GM21515 (cell line): Measurements from ENCODE around the gene TCAP.

Source experiments
- ATAC-seq: cut with Tn5 transposase; IDR thresholded peaks from one replicate; pipeline ENCODE4 v1.9.1; 2021; ENCODE audit not compliant: unreplicated experiment

Gene TCAP

DNA sequence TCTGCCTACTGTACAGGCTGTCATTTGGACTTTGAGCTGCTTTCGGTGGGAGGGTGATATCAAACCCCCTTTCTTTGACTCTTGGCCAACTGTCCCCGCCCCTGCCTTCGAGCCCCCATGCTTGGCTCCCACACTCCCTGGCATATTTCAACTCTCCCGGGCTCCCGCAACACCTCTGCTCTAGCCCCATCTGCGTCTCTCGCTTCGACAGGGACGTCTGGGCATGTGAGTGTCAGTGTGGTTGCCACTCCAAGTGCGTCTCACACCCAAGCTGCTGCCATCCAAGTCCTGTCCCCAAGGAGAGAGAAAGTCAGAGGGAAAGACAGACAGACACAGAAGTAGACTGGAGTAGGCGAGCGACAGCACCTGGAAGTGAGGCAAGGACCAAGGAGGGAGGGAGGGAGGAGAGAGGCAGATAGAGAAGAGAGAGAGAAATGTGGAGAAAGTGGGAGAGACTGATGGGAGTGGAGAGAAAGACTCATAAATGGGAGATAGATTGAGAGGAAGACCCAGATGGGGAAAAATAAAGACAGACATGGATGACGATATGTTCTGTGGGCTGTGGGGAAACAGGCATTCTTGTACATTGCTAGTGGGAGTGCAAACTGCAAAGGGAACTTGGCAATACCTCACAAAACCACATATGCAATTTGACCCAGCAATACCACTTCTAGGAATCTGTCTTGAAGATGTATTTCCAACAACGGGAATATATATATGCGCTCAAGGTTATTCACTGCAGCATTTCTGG lies 16.4 kb upstream of the TCAP start:
- ATAC-seq: no peak

- ATAC-seq: no peak
Observed at GRCh38 chr17:39650121-39650579, 15.0 kb upstream of the TCAP start.

DNA sequence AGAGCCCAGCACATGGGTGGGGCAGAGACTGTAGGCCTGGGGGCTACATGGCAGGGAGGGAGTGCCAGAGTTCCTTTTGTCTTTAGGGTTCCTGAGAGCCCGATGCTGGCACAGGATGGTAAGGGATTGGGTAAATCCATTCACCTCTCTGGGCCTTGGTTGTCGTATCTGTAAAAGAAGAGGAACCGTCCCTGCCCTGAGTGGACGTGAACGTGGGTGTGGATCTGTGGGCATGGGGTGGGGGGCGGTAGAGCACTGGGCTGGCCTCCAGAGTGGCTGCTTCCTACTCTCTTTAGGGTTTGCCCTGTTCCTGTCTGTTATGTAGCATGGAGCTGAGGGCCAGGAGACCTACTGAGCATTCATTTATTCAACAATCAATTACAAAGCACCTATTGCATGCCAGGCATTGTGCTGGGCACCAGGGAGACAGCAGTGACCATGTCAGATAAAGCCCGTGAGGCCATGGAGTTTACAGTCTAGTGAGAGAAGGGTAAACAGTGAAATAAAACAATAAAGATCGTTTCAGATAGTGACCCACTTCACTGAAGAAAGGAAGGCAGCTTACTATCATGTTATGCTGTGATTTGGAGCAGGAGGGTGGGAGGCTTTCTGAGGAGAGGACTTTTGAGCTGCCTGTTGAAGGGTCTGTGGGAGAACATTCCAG lies 13.1 kb upstream of the TCAP start:
- no peak for ATAC-seq

DNA sequence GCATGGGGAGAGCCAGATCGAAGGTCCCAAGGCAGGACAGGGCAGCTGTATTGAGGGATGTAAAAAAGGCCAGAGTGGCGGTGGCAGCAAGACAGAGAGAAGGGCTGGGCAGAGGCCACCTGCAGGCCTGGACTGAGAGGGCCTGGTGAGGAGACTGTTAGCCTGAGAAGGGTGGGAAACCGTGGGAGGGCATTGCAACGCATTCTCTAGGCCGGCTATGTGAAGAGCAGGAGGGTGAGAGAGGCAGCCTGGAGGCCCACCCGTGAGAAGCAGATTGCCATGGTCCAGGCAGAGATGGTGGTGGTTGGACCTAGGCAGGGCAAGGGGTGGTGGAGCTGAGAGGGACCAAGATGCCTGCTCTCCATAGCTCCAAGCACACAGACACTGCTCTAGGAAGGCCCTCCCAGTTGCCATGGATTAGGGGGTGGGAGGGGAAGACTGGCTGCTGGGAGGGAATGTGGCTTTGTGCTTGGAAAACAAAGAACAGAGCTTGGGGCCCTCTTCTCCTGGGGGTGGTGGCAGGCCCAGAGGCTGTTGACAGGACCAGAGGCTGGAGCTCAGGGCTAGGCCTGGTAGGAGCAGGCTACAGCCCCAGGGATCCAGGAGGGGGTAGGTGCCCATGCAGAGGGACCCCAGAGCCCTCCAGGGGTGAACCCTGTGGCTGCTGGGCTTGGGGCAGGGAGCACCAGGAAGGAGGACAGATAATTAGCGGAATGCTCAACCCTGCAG lies 12.4 kb upstream of the TCAP start:
- no peak for ATAC-seq

- ATAC-seq: no peak
Observed at GRCh38 chr17:39653316-39653661, 11.9 kb upstream of the TCAP start.

GRCh38 chr17:39653662-39654331 lies 11.4 kb upstream of the TCAP start:
- no peak for ATAC-seq

- ATAC-seq: no peak
Observed at GRCh38 chr17:39655105-39655504, 10.0 kb upstream of the TCAP start.

GRCh38 chr17:39658346-39658745 lies 6.8 kb upstream of the TCAP start:
- no peak for ATAC-seq

- no peak for ATAC-seq
Observed at GRCh38 chr17:39658760-39659159, 6.4 kb upstream of the TCAP start.

DNA sequence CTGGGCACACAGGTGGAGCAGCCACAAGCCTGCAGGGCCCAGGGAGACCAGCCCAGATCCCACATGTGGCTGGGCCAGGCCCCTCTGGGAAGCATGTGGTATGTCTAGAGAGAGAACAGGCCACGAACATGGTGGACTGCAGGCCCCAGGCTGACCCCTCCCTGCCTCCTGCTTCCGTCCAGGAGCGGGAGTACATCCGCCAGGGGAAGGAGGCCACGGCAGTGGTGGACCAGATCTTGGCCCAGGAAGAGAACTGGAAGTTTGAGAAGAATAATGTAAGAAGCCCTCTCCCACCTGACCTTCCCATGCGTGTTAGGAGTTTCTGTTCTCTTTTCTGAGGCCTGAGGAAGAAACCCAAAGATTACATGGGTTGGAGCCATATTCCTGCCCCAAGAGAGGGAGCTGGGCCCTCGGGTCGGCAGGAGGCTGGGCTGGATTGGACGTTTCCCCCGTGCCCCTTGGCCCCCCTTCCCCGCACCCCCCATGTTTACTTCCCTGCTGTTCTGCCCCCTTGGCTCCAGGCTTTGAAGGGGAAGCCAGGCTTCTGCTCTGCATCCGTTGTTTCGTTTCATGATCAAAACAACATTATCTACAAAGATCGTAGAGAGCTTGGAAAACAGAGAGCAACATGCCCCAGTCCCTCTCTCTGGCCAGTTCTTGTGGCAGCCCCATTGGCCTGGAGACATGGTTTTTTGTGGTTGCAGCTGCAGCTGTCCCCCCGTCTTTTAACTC lies 5.7 kb upstream of the TCAP start:
- no peak for ATAC-seq

- no peak for ATAC-seq
Observed at GRCh38 chr17:39660011-39660360, 5.2 kb upstream of the TCAP start.

GRCh38 chr17:39660397-39661385 lies 4.5 kb upstream of the TCAP start:
- no peak for ATAC-seq

GRCh38 chr17:39661744-39662541 lies 3.2 kb upstream of the TCAP start:
- ATAC-seq: no peak

DNA sequence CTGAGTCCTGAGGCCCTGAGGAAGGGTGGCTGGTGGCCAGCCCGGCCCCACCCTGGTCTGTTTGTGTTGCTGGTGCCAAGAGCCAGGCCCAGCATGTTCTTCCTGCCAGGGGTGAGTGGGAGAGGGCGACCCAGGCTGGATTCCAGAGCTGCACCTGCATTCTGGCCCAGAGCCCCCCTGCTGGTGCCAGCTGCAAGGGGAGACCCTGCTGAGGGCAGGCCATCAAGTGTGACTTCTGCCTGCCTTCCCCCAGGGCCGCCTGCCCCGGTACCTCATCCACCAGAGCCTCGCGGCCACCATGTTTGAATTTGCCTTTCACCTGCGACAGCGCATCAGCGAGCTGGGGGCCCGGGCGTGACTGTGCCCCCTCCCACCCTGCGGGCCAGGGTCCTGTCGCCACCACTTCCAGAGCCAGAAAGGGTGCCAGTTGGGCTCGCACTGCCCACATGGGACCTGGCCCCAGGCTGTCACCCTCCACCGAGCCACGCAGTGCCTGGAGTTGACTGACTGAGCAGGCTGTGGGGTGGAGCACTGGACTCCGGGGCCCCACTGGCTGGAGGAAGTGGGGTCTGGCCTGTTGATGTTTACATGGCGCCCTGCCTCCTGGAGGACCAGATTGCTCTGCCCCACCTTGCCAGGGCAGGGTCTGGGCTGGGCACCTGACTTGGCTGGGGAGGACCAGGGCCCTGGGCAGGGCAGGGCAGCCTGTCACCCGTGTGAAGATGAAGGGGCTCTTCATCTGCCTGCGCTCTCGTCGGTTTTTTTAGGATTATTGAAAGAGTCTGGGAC lies 2.4 kb upstream of the TCAP start:
- ATAC-seq: no peak

DNA sequence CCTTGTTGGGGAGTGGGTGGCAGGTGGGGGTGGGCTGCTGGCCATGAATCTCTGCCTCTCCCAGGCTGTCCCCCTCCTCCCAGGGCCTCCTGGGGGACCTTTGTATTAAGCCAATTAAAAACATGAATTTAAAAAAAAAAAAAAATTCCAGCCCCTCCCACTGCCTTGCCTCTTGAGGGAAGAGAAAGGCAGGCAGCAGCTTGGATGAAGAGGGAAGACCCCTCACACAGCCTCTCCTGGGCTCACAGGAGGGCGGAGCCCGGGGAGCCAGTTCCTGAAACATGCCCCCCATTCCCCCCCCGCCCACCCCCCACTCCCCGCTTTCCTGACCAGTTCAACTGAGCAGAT lies 1.8 kb upstream of the TCAP start:
- no peak for ATAC-seq

GRCh38 chr17:39663688-39664580 lies 1.2 kb upstream of the TCAP start:
- ATAC-seq: no peak

DNA sequence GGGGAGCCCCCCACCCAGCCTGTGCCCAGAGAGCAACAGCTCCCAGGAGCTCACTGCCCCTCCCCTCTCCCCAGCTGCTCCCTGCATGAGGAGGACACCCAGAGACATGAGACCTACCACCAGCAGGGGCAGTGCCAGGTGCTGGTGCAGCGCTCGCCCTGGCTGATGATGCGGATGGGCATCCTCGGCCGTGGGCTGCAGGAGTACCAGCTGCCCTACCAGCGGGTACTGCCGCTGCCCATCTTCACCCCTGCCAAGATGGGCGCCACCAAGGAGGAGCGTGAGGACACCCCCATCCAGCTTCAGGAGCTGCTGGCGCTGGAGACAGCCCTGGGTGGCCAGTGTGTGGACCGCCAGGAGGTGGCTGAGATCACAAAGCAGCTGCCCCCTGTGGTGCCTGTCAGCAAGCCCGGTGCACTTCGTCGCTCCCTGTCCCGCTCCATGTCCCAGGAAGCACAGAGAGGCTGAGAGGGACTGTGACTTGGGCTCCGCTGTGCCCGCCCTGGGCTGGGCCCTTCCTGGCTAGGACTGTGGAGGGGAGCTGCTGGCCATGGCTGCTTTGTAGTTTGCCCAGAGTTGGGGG lies 584 bp downstream of the TCAP start:
- no peak for ATAC-seq
